NOMO-1 treated with DMSO at 0.1 percent for 48 hours (cell line): ENCODE data around the gene UGT1A9.

ENCODE experiments used
- DNase-seq: peaks from one replicate; lab custom pipeline; 2025; ENCODE audit not compliant: unreplicated experiment; lab: John Stamatoyannopoulos, UW

UGT1A9 gene

GRCh38 chr2:233816334-233816733 is 144.6 kb downstream of the UGT1A9 start:
- DNase-seq: no peak

DNA sequence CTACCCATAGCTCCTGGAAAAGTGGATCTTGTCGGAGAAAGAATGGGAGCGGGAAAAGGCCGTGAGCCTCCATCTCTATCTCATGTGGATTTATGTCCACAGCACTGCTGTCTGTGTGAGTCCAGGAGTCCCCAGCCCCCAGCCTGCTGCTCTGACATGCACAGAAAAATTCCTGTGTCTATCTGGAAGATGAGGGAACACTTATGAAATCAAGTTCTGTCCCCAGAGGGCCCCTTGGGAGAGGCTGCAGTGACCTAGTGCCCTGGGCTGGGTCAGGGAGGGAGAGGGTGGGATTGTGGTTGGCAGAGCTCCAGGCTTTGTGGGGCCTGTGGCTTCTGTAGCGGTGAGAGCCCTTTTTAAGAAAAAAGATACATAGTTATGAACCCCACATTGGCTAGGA is 145.1 kb downstream of the UGT1A9 start:
- DNase-seq: no peak

DNA sequence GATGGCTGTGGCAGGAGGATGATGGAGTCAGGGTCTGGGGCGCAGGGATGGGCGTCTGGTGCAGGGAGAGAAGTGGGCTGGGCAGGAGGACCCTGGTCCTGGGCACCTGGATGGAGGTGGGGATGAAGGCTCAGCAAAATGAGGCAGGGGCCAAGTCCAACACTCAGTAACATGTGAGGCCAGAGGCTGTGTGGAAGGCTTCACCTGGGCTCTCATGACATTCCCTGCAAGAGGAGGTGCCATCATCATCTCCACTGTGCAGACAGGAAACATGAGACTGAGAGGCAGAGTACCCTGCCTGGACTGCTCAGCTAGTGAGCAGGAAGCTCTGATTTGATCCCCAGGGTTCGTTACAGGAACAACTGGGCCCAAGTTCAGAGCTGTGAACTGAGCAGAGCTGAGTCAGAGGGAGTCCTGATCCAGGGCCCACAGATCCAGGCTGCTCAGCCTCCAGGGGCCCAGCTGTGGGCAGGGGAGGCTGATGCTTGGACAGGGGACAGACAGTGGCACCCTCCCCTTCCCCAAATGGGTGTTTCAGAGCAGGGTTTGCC is 145.7 kb downstream of the UGT1A9 start:
- DNase-seq: no peak

GRCh38 chr2:233817995-233818638 is 146.4 kb downstream of the UGT1A9 start:
- no peak for DNase-seq

- no peak for DNase-seq
Observed at GRCh38 chr2:233818639-233819621, 147.2 kb downstream of the UGT1A9 start.

DNA sequence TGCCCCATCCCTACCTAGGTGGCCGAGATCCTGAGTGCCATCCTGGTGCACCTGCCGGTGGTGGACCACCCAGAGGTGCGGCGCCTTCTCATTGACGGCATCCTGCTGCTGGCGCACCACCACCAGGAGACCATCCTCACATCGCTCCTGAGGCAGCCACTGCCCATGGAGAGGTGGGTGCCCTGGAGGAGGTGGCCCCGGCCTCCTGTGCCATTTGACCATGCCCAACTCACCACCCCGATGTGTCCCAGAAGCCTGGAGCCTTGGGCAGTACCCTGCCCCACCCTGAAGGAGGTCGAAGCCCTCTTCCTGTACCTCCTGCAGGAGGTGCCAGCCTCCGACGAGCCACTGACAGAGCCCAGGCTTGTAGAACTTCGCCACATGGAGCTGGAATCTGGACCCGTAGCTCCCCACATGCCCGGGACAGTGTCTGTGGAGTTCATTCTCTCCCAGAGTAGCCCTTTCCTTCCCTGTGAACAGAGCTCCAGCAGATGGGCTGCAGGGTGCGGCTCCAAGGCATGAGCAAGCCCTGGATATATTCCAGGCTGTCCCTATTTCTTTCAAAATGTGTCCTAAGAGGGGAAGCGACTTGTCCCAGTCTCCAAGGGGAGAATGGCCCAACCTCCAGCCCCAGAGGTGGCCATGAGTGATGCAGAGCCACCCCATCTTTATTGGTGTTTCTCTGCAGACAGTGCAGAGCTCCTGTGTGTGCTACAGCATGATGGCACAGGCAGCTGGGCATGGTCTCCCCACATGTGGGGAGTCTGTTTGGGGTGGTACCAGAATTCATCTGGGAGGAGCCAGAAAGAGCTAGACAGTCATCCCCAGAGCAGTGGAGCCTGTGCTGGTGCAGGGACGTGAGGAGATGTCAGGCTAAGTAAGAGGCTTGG is 148.4 kb downstream of the UGT1A9 start:
- no peak for DNase-seq

- DNase-seq: no peak
Observed at GRCh38 chr2:233820774-233821105, 149.0 kb downstream of the UGT1A9 start.

DNA sequence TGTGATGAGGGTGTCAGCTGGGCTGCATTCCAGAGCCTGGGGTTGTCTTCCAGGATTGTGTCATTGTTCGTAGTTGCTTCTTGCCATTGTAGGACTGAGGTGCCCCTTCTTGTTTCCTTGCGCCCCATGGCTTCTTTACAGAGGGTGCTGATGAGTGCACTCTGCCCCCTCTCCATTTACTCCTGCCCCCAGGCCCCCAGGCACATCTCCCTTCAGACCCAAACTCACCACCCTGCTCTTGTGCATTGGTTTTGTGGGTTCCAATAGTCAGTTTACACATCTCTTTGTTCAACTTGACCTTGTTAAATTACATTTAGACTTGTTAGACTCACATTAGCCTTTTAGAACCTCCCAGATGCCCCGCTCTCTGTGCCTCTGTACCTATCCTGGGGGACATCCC is 149.5 kb downstream of the UGT1A9 start:
- DNase-seq: no peak

- DNase-seq: no peak
Observed at GRCh38 chr2:233821709-233822100, 150.0 kb downstream of the UGT1A9 start.

DNA sequence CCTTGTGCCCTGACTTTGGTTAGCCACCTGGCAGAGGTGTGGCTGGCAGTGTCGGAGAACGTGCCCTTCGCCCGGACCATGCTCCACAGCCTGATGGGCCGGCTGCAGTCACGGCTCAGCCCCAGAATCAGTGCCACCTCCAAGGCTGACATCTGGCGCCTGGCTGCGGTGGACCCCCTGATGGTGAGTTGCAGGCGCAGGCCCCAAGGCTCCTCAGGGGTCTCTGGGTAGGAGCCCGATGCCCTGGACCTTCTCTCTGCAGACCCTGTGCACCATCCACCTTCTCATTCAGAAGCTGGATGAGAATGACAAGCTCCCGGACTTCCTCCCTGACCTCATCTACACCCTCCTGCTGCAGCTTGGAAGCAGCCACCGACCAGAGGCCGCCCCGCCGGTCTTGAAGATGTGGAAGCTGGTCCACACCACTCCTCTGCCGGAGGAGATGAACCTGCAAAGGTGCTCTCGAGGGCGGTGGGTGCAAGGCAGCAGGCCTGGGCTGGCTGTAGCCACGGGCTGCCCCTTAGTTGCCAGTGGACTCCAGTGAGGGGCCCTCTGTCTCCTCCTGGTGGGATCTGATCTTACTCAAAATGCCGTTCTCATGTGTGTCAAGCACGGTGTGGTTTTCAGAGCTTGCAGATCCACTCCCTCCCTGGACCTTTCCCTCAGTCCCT is 150.5 kb downstream of the UGT1A9 start:
- DNase-seq: no peak
